Measurements from ENCODE around the gene PRKAR2A.
A peak's percentile ranks its signal among the peaks of the same experiment; 100 is the strongest.
"Not testable (repeated sequence)": the region's sequence is repeated elsewhere in the genome, so short reads cannot be mapped to it uniquely, and the experiment has no call there.

Gene PRKAR2A

DNA sequence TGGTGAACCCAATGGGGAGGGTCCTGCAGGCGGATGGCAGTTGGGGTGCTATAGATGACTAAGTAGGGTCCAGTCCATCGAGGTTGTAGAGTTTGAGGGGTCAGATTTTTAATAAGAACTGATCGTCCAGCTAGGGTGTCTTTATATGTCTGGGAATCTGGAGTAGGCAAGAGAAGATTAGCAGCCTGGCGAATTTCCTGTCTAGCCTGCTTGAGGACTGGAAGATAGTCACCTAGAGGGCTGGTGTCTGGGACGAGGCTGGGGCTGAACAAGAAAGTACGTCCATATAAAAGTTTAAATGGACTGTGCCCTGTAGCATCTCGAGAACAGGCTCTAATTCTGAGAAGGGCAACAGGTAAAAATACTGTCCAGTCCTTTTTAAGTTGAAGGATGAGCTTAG lies 123.9 kb downstream of the PRKAR2A start:
- DNase-seq = no peak

DNA sequence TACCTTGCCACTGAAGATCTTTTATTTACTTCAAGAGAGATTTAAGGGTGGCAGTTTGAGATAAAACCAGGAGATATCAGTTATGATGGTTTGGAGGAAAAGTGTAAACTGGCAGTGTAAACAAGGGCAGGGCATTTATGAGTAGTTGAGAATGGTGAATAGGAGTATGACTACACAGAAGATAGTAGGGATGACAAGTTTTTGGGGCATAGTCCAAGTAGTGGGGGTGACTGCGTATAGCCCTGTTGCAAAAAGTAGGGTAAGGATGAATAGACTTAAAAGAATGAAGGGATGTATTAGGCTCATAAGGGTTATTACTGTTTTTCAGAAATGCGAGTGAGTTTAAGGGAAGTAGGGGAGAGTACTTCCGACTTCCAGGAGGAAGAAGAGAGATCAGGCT lies 124.4 kb downstream of the PRKAR2A start:
- DNase-seq = not testable (repeated sequence)

- peak; percentile 100 for DNase-seq
These were observed 130.5 kb downstream of the PRKAR2A start, which contains the start of gene IP6K2 for GRCh38 chr3:48716982-48717746. TSS of gene IP6K2 (minus strand) at chr3:48717221. CDS start at chr3:48695291, 21,930 bp downstream.

- DNase-seq = peak; percentile 36
These were observed 131.1 kb downstream of the PRKAR2A start for GRCh38 chr3:48716508-48716981.

DNA sequence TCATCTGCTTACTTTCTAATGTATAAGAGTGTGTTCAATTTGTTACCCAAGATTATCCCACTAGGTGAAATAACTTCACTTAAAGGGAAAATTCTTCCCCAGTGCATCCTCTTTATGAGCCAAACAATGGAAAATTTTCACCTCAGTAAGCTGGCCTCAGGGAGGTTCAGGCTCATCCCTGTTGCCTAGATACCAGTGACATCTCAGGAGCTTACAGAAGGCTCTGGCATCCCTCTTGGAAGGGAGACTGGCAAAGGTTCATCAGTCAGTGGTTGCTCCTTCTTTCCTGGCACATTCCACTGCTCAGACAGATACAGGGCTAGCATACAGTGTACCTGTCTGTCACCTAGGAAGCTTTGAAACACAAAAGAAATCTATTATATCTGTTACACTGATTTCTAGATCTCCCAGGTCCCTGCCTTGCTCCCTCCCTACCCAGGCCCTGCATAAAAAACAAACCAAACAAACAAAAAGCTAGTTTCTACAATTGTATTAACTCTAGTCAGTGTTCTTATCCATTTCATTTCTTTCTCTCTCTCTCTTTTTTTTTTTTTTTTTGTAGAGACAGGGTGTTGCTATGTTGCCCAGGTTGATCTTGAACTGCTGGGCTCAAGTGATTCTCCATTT lies 132.4 kb downstream of the PRKAR2A start:
- no peak for DNase-seq

- DNase-seq = no peak
These were observed 135.9 kb downstream of the PRKAR2A start for GRCh38 chr3:48711727-48712126.

- no peak for DNase-seq
These were observed 138.6 kb downstream of the PRKAR2A start for GRCh38 chr3:48709051-48709461.

- DNase-seq = no peak
These were observed 139.2 kb downstream of the PRKAR2A start for GRCh38 chr3:48708481-48708889.

- no peak for DNase-seq
These were observed 140.5 kb downstream of the PRKAR2A start for GRCh38 chr3:48707157-48707556.

GRCh38 chr3:48702320-48702920 lies 145.3 kb downstream of the PRKAR2A start:
- DNase-seq = no peak

DNA sequence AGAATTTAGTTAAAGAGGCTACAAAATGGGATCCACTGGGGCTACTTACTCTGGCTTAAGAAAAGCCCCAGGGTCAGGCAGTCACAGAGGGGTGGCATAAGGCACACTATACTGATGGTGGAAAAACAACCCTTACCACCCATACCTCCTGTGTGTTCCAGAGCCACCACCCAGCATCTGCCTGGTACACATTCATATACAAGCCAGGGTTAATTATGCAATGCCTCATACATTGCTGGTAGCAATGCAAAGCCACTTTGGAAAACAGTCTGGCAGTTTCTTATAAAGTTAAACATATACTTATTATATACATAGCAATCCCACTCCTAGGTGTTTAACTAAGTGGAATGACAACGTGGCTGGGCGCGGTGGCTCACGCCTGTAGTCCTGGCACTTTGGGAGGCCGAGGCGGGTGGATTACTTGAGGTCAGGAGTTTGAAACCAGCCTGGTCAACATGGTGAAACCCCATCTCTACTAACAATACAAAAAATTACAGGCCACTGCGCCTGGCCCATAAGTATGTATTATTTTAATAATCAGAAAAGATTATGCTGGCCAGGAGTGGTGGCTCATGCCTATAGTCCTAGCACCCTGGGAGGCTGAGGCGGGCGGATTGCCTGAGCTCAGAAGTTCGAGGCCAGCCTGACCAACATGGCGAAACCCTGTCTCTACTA lies 146.8 kb downstream of the PRKAR2A start:
- DNase-seq = no peak

- DNase-seq = no peak
These were observed 148.8 kb downstream of the PRKAR2A start for GRCh38 chr3:48698891-48699290.

- DNase-seq = no peak
These were observed 149.7 kb downstream of the PRKAR2A start for GRCh38 chr3:48697952-48698351.

GRCh38 chr3:48696601-48697000 lies 151.1 kb downstream of the PRKAR2A start:
- DNase-seq = no peak

All from activated naive CD4-positive, alpha-beta T cell treated with Interleukin-2 at 50 U/mL for 16 hours (primary cell).